IMR-90 (cell line): ENCODE results near the gene ZNF827.

Experiments
- BHLHE40 ChIP-seq: fragments of 150-350 bp; IDR thresholded peaks from 2 replicates; pipeline ENCODE4 v1.6.1; 2016; ENCODE audit warnings: mild to moderate bottlenecking, low read depth, low read length
- MAZ ChIP-seq: IDR thresholded peaks from 2 replicates; pipeline ENCODE4 v1.6.1; 2012; ENCODE audit warnings: low read depth, mild to moderate bottlenecking, low read length, improper control_type of control experiment, moderate library complexity, borderline replicate concordance
- POLR2A ChIP-seq: IDR thresholded peaks from 2 replicates; pipeline ENCODE4 v1.6.1; 2012; ENCODE audit warnings: mild to moderate bottlenecking, low read depth, low read length
- RCOR1 ChIP-seq: IDR thresholded peaks from 2 replicates; pipeline ENCODE4 v1.6.1; 2012; ENCODE audit warnings: mild to moderate bottlenecking, low read length, improper control_type of control experiment; ENCODE audit not compliant: insufficient replicate concordance
- SMC3 ChIP-seq: fragments of 150-350 bp; IDR thresholded peaks from 2 replicates; pipeline ENCODE4 v1.6.1; 2016; ENCODE audit warnings: low read depth, mild to moderate bottlenecking, antibody characterized with exemption, low read length, moderate library complexity
- TF ChIP-seq, protein P1 (sequence below): conservative IDR thresholded peaks from 2 replicates; pipeline ENCODE4 v1.5.1; 2012; ENCODE audit warnings: mild to moderate bottlenecking, low read depth, low read length, improper control_type of control experiment

DNA sequence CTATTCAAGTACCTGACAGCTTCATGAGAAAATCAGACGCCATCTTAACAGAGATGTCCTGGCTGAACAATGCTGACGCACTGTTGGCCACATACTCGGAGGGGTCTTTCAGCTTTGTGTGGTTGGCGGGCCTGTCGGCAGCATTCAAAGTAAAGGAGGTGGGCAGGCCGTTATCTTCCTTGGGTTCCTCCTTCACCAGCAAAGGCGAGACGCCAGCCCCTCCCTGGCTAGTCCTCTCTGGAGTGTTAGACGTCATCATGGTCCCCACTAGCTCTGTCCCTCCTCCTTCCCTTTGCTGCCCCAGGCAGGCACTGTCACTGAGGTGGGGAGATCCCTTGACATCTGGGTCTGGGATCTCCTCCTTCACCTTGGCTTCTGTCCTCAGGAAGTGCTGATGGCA, 53.0 kb downstream of the ZNF827 start:
- TF ChIP-seq, protein P1, sequence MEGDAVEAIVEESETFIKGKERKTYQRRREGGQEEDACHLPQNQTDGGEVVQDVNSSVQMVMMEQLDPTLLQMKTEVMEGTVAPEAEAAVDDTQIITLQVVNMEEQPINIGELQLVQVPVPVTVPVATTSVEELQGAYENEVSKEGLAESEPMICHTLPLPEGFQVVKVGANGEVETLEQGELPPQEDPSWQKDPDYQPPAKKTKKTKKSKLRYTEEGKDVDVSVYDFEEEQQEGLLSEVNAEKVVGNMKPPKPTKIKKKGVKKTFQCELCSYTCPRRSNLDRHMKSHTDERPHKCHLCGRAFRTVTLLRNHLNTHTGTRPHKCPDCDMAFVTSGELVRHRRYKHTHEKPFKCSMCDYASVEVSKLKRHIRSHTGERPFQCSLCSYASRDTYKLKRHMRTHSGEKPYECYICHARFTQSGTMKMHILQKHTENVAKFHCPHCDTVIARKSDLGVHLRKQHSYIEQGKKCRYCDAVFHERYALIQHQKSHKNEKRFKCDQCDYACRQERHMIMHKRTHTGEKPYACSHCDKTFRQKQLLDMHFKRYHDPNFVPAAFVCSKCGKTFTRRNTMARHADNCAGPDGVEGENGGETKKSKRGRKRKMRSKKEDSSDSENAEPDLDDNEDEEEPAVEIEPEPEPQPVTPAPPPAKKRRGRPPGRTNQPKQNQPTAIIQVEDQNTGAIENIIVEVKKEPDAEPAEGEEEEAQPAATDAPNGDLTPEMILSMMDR: no peak
- TF ChIP-seq POLR2A (no peak), BHLHE40 (no peak), MAZ (no peak), SMC3 (no peak), RCOR1 (no peak)
